HG03565 (cell line): ENCODE results near the gene PDIA3.
"Not testable (repeated sequence)": the region's sequence is repeated elsewhere in the genome, so short reads cannot be mapped to it uniquely, and the experiment has no call there.

Source experiments
- ATAC-seq: cut with Tn5 transposase; IDR thresholded peaks from one replicate; pipeline ENCODE4 v1.9.1; 2021; ENCODE audit warnings: mild to moderate bottlenecking, moderate library complexity; ENCODE audit not compliant: unreplicated experiment

The PDIA3 gene

DNA sequence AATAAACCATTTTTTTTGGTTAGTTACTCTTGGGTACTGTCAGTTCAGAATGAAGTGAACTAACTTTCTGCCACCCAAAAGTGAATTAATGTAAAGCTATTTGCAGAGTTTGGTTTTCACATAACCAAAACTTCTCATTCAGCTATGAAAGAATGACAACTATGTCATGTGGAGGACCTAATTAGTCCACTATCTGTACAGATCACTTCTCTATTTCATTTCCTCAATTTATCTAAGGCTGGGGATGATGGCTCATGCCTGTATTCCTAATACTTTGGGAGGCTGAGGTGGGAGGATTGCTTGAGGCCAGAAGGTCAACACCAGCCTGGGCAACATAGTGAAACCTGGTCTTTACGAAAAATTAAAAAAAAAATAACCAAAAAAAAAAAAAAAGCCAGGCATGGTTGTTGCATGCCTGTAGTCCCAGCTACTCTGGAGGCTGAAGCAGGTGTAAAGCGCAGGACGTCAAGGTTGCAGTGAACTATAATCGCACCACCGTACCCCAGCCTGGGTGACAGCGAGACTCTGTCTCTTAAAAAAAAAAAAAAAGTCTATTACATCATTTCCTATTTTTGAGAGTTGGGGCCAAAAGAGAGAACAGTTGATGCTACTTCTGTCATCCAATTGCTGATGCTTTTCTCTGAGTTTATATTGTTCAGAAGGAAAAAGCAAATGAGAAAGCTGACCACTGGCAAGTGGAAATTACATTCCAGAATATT is 62.9 kb downstream of the PDIA3 start:
- peak; percentile 50 for ATAC-seq

DNA sequence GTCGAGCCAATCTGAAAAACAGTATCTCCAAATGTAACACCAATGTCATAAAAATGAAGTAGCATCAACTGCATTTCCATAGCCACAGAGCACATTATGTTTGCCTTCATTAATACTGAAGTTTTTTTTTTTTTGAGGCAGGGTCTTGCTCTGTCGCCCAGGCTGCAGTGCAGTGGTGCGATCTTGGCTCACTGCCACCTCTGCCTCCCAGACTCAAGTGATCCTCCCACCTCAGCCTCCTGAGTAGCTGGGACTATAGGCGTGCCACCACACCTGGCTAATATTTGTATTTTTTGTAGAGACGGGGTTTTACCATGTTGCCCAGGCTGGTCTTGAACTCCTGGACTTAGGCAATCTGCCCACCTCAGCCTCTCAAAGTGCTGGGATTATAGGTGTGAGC is 68.8 kb downstream of the PDIA3 start:
- not testable (repeated sequence) for ATAC-seq

DNA sequence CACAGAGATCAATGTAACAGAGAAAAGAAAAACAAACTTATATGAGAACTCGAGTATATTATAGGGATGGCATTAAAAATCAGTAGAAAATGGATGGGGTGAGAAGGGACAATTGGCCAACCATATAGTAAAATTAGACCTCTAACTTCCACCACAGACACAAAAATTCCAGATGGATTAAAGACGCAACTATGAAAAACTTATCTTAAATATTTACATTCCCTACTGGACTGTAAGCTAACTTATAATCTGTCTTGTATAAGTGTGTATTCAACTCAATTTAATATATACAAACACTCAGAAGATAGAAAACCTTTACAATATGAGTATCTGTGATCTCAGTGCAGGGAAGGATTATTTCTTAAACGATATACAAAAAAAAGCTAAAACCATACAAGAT is 75.3 kb downstream of the PDIA3 start:
- no peak for ATAC-seq
